ENCODE results near the gene TRIM74. TPM values are rescaled to one million over a fixed set of nuclear protein-coding genes. Genes with fewer than 3 reads are reported as not detected.
"Not testable (repeated sequence)": the region's sequence is repeated elsewhere in the genome, so short reads cannot be mapped to it uniquely, and the experiment has no call there.

The TRIM74 gene
- total RNA-seq, 1 donor from 2014 or later: 1.0 TPM

DNA sequence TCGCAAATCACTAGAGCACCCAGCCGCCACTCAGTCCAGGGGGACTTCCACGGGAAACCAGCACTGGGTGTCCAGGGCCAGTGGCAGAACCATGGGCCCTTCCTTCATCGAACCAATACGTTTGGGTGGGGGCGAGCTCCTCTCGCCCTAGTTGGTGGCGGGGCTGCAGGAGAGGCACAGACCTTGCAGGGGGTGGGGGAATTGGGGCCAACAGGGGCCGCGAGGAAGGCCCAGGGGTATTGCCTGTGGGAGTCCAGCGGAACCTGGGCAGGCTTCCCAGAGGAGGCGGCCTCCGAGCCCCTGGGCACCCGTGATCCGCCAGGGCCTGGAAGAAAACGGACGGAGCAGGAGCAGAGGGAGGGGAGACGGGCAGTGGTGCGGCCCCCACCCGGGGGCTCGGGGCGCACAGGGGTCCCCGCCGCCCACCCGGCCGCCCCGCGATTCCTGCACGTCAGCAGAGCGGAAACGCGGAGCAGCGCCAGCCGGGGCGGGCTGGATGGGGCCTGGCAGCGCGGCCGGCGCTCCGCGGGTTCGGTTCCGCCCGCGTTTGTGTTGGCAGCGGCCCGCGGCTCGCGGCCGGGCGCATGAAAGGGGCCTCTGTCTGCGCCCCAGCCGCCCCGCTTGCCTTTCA lies 6.5 kb upstream of the TRIM74 start:
- not testable (repeated sequence) for H3K36me3 Mint-ChIP-seq (ENCODE audit: low read depth, unreplicated experiment); H3K27me3 Mint-ChIP-seq (ENCODE audit: unreplicated experiment); DNase-seq (ENCODE audit: low spot score); H3K27ac Mint-ChIP-seq (ENCODE audit: unreplicated experiment); H3K4me1 Mint-ChIP-seq (ENCODE audit: unreplicated experiment); H3K9me3 Mint-ChIP-seq (ENCODE audit: unreplicated experiment); H3K4me3 Mint-ChIP-seq (ENCODE audit: unreplicated experiment)

DNA sequence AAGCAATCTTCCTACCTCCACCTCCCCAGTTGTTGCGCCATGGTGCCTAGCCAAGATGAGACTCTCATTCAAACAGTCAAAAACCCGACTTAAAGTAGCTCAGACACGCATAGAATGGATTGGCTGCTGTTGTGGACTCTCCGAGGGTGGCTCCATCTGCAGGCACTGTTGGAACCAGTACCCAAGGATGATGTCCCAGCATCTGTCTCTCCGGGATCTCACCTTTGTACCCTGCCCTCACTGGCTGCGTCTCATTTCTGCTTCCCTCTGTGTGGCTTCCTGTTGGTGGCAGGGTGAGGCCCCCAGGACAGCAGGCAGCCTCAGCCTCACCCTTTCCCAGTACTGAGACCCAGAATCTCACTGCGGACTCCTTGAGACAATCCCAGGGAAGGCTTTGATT lies 5.5 kb upstream of the TRIM74 start:
- not testable (repeated sequence) for DNase-seq (ENCODE audit: low spot score); H3K36me3 Mint-ChIP-seq (ENCODE audit: low read depth, unreplicated experiment); H3K27me3 Mint-ChIP-seq (ENCODE audit: unreplicated experiment); H3K27ac Mint-ChIP-seq (ENCODE audit: unreplicated experiment); H3K4me1 Mint-ChIP-seq (ENCODE audit: unreplicated experiment); H3K4me3 Mint-ChIP-seq (ENCODE audit: unreplicated experiment); H3K9me3 Mint-ChIP-seq (ENCODE audit: unreplicated experiment)

DNA sequence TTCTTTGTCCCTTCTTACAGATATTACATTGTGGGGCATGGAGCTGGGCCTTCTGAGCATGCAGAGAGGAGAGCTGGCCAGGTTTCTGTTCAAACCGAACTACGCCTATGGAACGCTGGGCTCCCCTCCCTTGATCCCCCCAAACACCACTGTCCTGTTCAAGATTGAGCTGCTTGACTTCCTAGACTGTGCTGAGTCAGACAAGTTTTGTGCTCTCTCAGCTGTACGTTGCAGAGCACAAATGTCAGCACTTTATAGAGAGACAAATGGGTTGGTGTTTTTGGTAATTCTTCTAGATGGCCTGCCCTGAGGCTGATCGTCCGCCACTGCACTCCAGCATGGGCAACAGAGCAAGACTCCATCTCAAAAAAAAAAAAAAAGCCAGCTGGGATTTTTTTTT lies 2.2 kb upstream of the TRIM74 start:
- not testable (repeated sequence) for DNase-seq (ENCODE audit: low spot score); H3K9me3 Mint-ChIP-seq (ENCODE audit: unreplicated experiment); H3K4me1 Mint-ChIP-seq (ENCODE audit: unreplicated experiment); H3K36me3 Mint-ChIP-seq (ENCODE audit: low read depth, unreplicated experiment); H3K4me3 Mint-ChIP-seq (ENCODE audit: unreplicated experiment); H3K27me3 Mint-ChIP-seq (ENCODE audit: unreplicated experiment); H3K27ac Mint-ChIP-seq (ENCODE audit: unreplicated experiment)

DNA sequence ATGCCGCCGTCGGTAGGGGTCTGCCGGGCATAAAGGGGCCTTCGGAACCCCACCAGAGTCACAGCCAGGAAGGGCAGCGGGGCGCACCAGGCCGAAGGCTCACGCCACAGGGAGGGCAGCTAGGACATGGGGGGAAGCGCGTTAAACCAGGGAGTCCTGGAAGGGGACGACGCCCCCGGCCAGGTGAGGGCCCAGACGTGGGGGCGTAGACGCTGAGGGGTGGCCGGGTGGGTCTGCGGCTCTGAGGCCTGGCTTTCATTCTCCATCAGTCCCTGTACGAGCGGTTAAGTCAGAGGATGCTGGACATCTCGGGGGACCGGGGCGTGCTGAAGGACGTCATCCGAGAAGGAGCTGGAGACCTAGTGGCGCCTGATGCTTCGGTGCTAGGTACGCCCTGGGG lies 422 bp upstream of the TRIM74 start:
- not testable (repeated sequence) for H3K9me3 Mint-ChIP-seq (ENCODE audit: unreplicated experiment); H3K27me3 Mint-ChIP-seq (ENCODE audit: unreplicated experiment); DNase-seq (ENCODE audit: low spot score); H3K4me1 Mint-ChIP-seq (ENCODE audit: unreplicated experiment); H3K36me3 Mint-ChIP-seq (ENCODE audit: low read depth, unreplicated experiment); H3K4me3 Mint-ChIP-seq (ENCODE audit: unreplicated experiment); H3K27ac Mint-ChIP-seq (ENCODE audit: unreplicated experiment)

DNA sequence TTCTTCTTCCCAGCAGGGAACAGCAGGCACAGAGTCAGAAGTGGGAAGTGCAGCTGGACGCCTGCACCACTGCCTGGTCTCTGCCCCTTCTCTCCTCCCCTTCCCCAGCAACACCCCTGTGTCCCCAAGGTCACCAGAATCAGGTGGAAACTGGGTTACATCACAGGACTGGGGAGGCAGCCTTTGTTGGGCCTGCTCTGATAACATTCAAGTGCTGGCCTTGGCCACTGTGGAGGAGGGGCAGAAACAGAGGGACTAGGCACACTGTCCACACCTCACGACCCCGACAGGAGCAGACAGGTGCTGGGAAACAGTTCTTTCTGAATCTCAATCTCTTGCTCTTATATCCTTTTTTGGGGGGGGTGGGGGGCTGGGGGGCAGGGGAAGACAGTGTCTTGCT lies 2.4 kb downstream of the TRIM74 start:
- H3K36me3 Mint-ChIP-seq (ENCODE audit: low read depth, unreplicated experiment); H3K4me3 Mint-ChIP-seq (ENCODE audit: unreplicated experiment); H3K9me3 Mint-ChIP-seq (ENCODE audit: unreplicated experiment); H3K4me1 Mint-ChIP-seq (ENCODE audit: unreplicated experiment); DNase-seq (ENCODE audit: low spot score); H3K27ac Mint-ChIP-seq (ENCODE audit: unreplicated experiment); H3K27me3 Mint-ChIP-seq (ENCODE audit: unreplicated experiment): not testable (repeated sequence)

DNA sequence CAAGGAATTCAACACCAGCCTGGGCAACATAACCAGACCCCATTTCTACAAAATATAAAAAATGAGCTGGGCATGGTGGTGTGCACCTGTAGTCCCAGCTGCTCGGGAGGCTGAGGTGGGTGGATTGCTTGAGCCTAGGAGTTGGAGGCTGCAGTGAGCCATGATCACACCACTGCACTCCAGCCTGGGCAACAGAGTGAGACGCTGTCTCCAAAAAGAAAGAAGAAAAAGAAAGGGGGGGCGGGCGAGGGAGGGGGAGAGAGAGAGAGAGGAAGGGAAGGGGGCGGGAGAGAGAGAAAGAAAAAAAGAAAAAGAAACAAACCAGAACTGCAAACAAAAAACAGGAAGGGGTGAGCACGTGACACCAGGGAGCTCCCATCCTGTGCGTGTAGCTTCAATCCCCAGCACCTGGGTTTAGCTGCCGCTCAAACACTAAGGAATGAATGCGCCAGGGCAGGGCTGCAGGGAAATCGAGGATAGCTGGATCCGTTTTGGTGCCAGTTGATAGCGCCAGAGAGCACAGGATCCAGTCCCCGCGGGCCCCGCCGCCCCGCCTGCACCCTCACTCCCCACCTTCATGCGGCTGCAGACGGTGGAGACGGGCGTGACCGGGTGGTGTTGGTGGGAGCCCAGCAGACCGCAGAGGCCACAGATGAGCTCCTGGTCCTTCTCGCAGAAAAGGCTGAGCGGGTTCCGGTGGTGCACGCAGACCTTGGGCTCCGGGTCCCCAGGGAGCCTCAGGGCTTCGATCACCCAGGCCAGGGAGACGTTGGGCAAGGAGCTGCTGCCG lies 3.9 kb downstream of the TRIM74 start:
- DNase-seq (ENCODE audit: low spot score); H3K9me3 Mint-ChIP-seq (ENCODE audit: unreplicated experiment); H3K27ac Mint-ChIP-seq (ENCODE audit: unreplicated experiment); H3K4me3 Mint-ChIP-seq (ENCODE audit: unreplicated experiment); H3K4me1 Mint-ChIP-seq (ENCODE audit: unreplicated experiment); H3K36me3 Mint-ChIP-seq (ENCODE audit: low read depth, unreplicated experiment); H3K27me3 Mint-ChIP-seq (ENCODE audit: unreplicated experiment): not testable (repeated sequence)

DNA sequence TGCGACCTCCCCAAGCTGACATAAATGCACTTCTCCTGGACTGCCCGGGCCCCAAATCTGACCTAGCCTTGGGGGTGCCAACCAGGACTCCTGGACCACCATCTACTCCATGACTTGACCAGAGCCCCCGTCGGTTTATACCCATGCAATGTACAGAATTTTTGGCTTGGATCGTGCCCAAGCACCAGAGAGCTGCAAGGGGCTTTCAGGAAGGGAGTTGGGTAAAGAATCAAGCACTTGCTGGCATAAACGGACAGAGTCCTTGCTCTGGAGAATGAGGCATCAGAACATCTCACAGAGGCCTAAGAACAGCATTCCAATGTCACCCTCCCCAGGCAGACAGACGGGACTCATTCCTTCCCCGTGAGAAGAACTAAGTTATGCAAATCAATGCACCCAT lies 6.2 kb downstream of the TRIM74 start:
- H3K27ac Mint-ChIP-seq (ENCODE audit: unreplicated experiment); DNase-seq (ENCODE audit: low spot score); H3K9me3 Mint-ChIP-seq (ENCODE audit: unreplicated experiment); H3K4me1 Mint-ChIP-seq (ENCODE audit: unreplicated experiment); H3K36me3 Mint-ChIP-seq (ENCODE audit: low read depth, unreplicated experiment); H3K4me3 Mint-ChIP-seq (ENCODE audit: unreplicated experiment); H3K27me3 Mint-ChIP-seq (ENCODE audit: unreplicated experiment): not testable (repeated sequence)

DNA sequence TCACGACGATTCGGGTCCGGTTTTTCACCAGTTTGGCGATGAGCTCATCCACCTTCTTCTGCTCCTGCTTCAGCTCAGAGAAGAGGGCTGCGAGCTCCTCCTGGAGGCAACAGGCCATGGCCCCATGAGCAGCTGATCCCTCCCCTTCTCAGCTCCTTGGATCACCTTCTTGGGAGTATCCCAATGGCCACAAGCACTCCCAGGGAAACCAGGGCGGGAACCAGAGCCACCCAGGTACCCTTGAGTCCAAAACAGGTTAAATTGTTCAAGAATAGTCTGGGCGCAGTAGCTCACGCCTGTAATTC lies 8.0 kb downstream of the TRIM74 start:
- not testable (repeated sequence) for H3K27me3 Mint-ChIP-seq (ENCODE audit: unreplicated experiment); H3K27ac Mint-ChIP-seq (ENCODE audit: unreplicated experiment); DNase-seq (ENCODE audit: low spot score); H3K4me1 Mint-ChIP-seq (ENCODE audit: unreplicated experiment); H3K36me3 Mint-ChIP-seq (ENCODE audit: low read depth, unreplicated experiment); H3K4me3 Mint-ChIP-seq (ENCODE audit: unreplicated experiment); H3K9me3 Mint-ChIP-seq (ENCODE audit: unreplicated experiment)

DNA sequence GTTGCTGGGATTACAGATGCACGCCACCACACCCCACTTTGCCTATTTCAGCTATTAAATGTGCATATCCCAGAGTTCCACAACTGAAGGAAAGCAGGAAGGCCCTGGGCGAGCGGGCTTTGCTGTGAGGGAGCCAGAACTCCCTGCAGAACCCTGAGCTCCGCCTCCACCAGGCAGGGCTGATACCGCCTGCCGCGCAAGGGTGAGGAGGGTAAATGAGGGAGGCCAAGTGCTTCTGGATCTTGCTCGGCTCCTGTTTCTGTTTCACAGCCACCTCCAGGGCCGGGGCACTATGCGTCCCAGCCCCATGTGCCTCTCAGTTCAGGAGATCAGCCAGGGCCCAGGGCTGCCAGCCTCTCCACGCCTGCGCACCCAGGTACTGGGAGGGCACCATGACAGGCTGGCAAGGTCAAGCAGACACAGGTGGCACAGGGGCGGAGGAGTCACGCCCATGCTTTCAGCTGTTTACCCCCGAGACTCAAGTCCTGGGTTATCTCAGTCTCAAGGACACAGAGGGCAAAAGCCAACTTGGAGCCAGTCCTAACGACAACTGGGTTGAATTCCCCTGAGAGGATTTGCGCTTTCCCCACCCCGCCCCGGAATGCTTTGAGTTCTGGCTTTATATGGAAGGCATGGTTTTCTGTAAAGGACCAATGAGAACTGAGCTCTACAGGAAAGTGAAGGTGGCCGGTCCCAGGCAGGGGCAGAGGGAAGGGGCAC lies 8.5 kb downstream of the TRIM74 start:
- H3K4me3 Mint-ChIP-seq (ENCODE audit: unreplicated experiment); H3K4me1 Mint-ChIP-seq (ENCODE audit: unreplicated experiment); H3K27ac Mint-ChIP-seq (ENCODE audit: unreplicated experiment); H3K27me3 Mint-ChIP-seq (ENCODE audit: unreplicated experiment); H3K9me3 Mint-ChIP-seq (ENCODE audit: unreplicated experiment); H3K36me3 Mint-ChIP-seq (ENCODE audit: low read depth, unreplicated experiment); DNase-seq (ENCODE audit: low spot score): not testable (repeated sequence)

DNA sequence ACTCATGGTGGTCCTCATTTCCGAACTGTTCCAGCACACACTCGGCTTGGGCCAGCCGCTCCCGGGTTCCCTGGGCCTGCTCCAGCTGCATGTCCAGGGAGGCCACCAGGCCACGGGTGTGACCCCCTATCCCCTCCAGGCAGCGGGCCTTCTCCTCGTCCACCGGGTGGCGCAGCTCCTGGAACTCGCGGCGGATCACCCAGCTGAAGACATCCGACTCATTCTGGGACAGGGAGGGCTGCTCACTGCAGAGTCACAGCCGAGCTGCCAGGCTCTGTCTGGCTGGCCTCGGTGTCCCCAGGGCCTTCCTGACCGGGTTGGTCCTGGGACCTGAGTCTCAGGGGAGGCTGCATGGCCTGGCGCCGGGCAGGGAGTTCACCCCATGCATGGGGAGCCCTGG lies 9.2 kb downstream of the TRIM74 start:
- H3K36me3 Mint-ChIP-seq (ENCODE audit: low read depth, unreplicated experiment): not testable (repeated sequence)

DNA sequence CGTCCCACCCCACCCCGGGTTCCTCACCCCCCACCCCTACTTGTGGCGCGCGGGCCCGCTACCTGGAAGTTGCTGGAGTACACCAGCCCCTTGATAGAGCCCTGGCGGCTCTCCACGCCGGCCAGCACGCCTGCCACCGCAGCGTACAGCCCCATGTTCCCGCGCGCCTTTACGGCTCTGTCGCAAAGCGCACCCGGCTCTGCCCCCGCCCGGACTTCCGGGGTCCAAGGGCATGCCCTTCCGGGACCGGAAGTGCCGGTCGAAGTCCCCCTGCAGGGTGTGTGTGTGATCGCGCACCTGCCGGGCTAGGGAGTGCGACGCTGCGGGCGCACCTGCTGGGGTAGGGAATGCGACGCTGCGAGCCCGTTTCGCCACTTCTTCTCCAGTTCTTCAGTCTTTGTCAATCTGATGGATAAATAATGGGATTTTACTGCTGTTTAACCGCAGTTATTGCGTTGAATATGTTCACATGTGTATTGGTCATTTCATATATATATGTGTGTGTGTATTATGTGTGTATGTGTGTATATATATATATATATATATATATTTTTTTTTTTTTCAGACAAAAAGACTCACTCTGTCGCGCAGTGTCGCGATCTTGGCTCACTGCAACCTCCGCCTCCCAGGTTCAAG lies 14.6 kb downstream of the TRIM74 start:
- not testable (repeated sequence) for DNase-seq (ENCODE audit: low spot score); H3K4me1 Mint-ChIP-seq (ENCODE audit: unreplicated experiment); H3K27me3 Mint-ChIP-seq (ENCODE audit: unreplicated experiment); H3K27ac Mint-ChIP-seq (ENCODE audit: unreplicated experiment); H3K9me3 Mint-ChIP-seq (ENCODE audit: unreplicated experiment); H3K36me3 Mint-ChIP-seq (ENCODE audit: low read depth, unreplicated experiment)
- H3K4me3 Mint-ChIP-seq (ENCODE audit: unreplicated experiment): peak overlapping the region; percentile 84

More for the DNA sequence above, 9.2 kb downstream of the TRIM74 start:
- H3K4me3 Mint-ChIP-seq (ENCODE audit: unreplicated experiment); H3K27me3 Mint-ChIP-seq (ENCODE audit: unreplicated experiment); H3K4me1 Mint-ChIP-seq (ENCODE audit: unreplicated experiment); DNase-seq (ENCODE audit: low spot score); H3K9me3 Mint-ChIP-seq (ENCODE audit: unreplicated experiment); H3K27ac Mint-ChIP-seq (ENCODE audit: unreplicated experiment): not testable (repeated sequence)

All from endothelial cell (in vitro differentiated cells).